GM12865 (cell line): Measurements from ENCODE around the gene SCN4A.

Experiments used
- DNase-seq: peaks from one replicate; pipeline ENCODE4 v3.0.0; 2010; ENCODE audit warnings: low read depth
- H3K4me3 ChIP-seq: 2 replicates; pipeline ENCODE4 v1.5.1; 2011; ENCODE audit warnings: mild to moderate bottlenecking, low read depth, low read length, control low read depth
- TF ChIP-seq, protein P1 (sequence below): IDR thresholded peaks from 2 replicates; pipeline ENCODE4 v1.5.1; 2011; ENCODE audit warnings: low read length, control low read depth, low read depth, inconsistent platforms; ENCODE audit not compliant: insufficient read depth; ENCODE audit errors: missing control alignments

Gene SCN4A

DNA sequence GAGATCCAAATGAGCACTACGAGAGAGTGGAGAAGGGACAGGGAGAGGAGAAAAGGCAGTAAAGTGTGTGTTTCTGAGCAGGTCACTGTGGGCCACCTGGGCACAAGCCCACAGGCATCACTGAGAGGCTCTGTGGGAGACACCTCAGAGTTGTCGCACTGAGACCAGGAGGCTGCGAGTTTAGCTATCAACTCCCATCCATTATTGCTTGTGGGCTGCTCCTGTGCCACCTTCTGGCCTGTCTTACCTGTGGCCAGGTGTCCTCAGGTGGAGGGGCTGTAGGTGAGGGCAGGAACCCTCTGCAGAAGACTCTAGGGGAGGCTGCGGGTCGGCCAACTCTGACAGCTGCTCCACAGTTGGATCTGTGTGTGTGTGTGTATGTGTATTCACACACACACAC lies 22.9 kb upstream of the SCN4A start:
- H3K4me3 ChIP-seq = no peak overlapping the region
- TF ChIP-seq, protein P1, sequence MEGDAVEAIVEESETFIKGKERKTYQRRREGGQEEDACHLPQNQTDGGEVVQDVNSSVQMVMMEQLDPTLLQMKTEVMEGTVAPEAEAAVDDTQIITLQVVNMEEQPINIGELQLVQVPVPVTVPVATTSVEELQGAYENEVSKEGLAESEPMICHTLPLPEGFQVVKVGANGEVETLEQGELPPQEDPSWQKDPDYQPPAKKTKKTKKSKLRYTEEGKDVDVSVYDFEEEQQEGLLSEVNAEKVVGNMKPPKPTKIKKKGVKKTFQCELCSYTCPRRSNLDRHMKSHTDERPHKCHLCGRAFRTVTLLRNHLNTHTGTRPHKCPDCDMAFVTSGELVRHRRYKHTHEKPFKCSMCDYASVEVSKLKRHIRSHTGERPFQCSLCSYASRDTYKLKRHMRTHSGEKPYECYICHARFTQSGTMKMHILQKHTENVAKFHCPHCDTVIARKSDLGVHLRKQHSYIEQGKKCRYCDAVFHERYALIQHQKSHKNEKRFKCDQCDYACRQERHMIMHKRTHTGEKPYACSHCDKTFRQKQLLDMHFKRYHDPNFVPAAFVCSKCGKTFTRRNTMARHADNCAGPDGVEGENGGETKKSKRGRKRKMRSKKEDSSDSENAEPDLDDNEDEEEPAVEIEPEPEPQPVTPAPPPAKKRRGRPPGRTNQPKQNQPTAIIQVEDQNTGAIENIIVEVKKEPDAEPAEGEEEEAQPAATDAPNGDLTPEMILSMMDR = no peak
- no peak for DNase-seq

DNA sequence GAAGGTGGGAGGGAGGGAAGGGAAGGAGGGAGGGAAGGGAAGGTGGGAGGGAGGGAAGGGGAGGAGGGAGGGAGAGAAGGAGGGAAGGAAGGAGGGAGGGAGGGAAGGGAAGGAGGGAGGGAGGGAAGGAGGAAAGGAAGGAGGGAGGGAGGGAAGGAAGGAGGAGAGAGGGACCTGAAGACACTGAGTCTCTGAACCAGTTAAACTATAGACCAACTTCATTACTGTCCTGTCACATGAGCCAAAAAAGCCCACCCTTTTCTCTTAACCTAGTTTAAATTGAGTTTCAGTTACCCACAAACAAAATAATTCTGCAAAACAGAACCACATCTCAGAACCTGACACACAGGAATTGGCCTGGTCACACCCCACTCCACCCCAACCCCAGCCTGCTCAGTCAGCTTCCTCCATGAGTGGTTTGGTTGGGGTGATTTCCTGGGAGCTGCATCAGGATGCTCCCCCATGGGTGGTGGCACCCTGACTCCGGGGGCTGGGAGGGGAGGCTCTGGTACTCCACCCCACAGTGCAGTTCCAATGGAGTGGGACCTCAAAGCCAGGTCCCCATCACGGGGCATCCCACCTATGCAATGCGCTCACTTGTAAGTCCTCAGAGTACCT lies 20.8 kb upstream of the SCN4A start:
- TF ChIP-seq, protein P1 = no peak
- DNase-seq = no peak

DNA sequence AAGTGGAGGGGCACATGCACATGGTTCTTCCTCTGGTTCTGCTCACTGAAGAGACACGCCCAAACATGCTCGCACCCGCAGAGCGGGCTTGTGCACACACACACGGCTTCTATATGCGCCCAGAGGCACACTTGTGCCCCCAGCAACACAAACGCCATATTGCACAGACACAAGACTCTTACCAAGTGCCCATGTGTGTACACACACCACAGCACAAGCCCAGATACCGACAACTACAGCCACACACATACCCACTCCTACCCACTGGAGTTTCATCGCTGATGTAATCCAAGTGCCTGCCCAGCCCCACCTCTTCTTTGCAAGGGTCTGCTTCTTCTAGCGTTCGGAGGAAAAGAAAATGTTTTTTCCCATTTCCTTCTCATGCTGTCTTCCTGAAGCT lies 18.9 kb upstream of the SCN4A start:
- DNase-seq = no peak
- TF ChIP-seq, protein P1 = no peak
- no peak overlapping the region for H3K4me3 ChIP-seq

More for the DNA sequence above, 20.8 kb upstream of the SCN4A start:
- H3K4me3 ChIP-seq = no peak overlapping the region

DNA sequence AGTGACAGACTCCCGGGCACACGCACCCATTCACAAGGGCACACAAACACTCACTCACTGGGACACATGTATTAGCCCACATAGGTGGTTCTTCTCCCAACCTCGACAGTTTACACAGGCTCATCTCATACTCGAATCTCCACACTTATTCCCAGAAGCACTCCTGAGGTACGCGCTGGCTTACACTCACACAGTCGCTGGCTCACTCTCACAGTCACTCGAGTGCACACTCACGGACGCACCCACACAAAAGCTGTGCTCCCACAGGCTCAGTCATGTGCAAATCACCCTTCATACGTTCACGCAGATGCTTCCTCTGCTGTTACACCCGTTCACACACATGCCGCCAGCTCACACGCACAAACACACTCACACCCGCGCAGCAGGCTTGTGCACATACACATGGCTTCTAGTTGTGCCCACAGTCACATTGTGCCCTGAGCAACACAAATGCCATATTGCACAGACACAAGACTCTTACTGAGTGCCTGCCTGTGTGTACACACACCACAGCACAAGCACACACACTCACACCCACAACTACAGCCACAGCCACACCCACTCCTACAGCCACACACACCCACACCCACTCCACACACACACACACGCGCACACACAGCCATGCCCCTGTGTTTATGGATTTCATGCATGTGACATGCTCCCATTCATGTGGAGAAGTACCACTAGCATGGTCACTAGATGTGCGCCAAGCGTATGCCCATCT lies 17.1 kb upstream of the SCN4A start:
- DNase-seq = no peak
- TF ChIP-seq, protein P1 = no peak
- no peak overlapping the region for H3K4me3 ChIP-seq

DNA sequence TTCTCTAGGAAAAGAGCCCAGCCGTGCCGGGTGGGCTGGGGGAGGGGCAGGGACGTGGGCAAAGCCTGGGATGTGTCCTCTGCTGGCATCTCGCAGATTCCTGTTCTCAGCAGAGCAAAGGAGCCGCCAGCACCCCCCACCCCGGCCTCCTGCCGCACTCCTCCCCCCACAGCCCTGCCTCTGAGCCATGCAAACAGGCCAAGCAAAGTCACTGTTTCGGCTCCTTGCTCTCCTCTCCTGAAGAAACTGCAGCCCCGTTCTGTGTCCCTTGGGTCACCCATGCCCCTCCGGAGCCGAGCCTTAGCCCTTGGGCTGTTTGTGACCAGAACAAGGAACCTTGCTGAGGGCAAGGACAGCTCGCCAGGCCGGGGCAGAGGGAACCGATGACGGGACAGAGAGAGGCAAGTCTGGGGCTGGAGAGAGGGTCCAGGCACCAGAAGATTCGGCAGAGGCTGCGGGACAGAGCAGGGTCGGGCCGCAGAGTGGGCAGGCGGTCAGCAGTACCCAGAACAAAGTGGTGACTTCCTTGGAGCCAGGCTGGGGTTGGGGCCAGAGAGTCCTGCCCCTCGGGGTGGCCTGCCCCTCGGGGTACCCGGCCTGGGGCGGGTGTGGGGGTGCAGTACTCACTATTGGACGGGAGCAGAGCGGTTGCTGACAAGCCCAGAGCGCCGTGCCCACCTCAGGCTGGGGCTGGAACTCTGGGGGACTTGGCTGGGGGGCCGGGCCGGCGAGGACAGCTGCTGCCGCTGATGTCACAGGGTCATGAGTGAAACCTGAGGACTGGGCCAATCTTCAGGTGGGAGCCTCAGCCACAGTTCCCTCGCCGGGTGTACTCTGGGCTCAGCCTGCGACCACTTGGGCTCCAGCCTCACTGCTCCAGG lies 16.3 kb upstream of the SCN4A start:
- TF ChIP-seq, protein P1 = no peak
- DNase-seq = no peak
- no peak overlapping the region for H3K4me3 ChIP-seq

DNA sequence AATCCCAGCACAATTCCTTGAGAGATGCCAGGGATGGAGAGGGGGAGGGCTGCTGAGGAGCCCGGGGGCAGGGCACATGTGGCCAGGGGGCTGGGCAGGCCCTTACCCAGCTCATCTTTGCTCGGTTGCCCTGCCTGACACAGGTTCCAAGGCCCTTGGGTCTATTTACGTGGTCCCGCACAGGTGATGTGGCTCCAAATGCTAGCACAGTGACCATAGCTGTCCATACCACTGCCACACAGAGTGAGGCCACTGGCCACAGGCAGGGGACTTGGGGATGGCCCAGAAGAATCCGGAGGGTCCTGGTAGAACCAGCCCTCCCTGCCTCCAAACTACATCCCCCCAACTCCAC lies 15.4 kb upstream of the SCN4A start:
- TF ChIP-seq, protein P1 = no peak
- no peak overlapping the region for H3K4me3 ChIP-seq
- DNase-seq = no peak
